NCI-H2107 treated with DMSO at 0.1 percent for 48 hours (cell line): ENCODE results near the gene GCM1.
A peak's percentile ranks its signal among the peaks of the same experiment; 100 is the strongest.
"Not testable (repeated sequence)": the region's sequence is repeated elsewhere in the genome, so short reads cannot be mapped to it uniquely, and the experiment has no call there.

Experiments used
- DNase-seq: peaks from one replicate; lab custom pipeline; 2025; ENCODE audit not compliant: unreplicated experiment; lab: John Stamatoyannopoulos, UW

GCM1 gene, protein sequence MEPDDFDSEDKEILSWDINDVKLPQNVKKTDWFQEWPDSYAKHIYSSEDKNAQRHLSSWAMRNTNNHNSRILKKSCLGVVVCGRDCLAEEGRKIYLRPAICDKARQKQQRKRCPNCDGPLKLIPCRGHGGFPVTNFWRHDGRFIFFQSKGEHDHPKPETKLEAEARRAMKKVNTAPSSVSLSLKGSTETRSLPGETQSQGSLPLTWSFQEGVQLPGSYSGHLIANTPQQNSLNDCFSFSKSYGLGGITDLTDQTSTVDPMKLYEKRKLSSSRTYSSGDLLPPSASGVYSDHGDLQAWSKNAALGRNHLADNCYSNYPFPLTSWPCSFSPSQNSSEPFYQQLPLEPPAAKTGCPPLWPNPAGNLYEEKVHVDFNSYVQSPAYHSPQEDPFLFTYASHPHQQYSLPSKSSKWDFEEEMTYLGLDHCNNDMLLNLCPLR

DNA sequence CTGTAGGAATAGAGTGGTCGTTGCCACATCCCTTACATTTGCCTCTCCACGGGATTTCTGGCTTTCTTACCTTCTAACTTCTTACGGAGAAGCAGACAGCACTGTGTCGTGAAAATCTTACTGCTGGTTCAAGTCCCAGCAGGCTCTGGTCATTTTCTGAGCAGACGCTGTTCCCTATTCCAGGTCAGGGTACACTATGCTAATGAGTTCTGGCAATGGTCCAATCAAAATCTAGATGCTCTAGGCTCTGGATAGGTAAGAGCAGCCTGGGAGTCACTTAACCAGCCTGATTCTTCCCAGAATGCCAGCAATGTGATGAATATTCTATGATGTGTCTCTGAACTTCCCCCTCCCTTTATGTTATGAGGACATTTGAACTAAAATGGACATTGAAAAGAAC, at the start of gene GCM1:
Gene GCM1 (minus strand): TSS at position 158 of the 400 bp plus-strand sequence. CDS start 3,209 bp downstream, outside the sequence.
- no peak for DNase-seq

DNA sequence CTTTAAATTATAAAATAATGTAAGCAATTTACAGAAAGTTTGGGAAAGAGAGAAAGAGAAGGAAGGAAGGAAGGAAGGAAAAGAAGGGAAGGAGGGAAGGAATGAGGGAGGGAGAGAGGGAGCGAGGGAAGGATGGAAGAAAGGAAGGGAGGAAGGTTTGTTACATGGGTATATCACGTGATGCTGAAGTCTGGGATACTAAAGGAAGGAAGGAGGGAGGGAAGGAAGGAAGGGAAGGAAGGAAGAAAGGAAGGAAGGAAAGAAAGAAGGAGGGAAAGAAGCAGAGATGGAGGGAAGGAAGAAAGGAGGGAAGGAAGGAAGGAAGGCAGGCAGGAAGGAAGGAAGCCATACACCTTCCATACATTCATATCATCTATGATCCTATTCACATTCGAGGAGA, 48.9 kb upstream of the GCM1 start:
- no peak for DNase-seq

DNA sequence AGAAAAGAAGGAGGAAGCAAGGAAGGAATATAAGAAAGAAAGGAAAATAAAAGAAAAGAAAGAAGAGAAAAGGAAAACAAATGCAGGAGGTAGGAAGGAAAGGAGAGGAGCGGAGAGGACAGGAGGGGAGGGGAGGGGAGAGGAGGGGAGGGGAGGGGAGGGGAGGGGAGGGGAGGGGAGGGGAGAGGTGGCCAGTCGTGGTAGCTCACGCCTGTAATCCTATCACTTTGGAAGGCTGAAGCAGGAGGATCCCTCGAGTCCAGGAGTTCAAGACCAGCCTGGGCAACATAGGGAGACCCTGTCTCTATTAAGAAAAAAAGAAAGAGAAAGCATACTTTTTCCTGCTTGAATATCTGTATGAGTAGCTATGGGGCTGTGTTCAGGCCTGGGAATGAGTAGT, 46.4 kb upstream of the GCM1 start:
- no peak for DNase-seq

DNA sequence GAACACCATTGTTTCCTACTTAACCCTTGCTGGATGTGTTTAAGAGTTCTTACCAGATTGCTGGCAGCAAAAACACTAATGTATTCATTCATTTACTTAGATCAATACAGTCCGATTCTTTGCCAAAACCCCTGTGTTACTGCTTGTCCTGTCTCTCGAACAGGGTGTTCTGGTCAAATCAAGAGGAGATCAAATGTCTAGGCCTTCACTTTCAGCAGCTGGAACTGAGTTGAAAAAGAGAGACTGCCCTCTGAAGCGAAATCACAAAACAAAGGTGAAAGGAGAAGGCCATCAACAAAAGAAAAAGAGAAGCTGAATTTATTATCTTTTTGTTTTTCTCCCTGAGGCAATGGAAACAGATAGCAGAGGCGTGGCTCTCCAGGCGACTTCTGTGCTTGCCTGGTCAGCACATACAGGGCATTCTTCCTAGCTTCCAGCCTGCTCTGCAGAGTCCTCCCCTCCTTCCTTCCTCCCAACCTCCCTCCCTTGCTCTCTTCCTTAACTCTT, 44.1 kb upstream of the GCM1 start:
- DNase-seq = peak; percentile 72

DNA sequence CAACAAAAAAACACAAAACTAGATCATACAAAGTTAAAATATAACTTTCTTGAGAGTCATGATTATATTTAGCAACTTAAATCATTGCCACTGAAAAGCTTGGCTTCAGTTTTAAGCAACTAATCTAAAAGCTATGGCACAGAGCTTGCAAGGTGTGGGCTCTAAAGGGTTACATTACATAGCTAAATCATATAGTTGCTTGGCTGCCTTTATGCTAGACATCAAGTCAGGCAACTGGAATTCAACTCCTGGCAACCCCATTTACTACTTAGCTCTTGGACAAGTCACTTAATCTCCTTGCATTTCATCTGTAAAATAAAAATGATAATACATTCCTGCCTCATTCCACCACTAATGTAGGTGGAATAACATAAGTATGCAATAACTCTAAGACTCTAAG, 40.9 kb upstream of the GCM1 start:
- DNase-seq = no peak

DNA sequence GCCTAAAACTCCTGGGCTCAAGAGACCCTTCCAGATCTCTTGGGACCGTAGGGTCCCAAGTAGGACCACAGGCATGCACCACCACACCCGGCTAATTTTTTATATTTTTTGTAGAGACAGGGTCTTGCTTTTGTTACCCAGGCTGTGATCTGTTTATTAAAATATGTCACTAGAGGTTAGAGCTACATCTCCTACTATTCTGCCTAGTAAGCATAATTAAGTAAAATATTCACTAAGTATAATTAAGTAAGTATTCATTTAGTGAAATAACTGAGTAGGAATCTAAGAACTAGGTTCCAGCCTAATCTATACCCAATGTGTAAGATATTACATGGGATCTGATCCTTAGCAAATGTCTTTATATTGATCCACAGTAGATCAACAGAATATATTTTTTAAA, 40.2 kb upstream of the GCM1 start:
- DNase-seq = no peak

DNA sequence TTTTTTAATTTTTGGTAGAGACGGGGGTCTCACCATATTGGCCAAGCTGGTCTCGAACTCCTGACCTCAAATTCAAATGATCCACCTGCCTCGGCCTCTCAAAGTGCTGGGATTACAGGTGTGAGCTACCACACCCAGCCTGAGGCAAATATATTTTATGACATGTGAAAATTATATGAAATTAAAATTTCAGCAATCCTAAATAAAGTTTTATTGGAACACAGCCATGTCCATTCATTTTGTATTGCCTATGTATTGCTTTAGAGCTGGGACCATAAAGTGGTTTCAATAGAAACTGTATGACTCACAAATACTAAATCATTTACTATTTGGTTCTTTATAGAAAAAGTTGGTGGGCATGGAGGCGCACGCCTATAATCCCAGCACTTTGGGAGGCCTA, 32.0 kb upstream of the GCM1 start:
- no peak for DNase-seq

DNA sequence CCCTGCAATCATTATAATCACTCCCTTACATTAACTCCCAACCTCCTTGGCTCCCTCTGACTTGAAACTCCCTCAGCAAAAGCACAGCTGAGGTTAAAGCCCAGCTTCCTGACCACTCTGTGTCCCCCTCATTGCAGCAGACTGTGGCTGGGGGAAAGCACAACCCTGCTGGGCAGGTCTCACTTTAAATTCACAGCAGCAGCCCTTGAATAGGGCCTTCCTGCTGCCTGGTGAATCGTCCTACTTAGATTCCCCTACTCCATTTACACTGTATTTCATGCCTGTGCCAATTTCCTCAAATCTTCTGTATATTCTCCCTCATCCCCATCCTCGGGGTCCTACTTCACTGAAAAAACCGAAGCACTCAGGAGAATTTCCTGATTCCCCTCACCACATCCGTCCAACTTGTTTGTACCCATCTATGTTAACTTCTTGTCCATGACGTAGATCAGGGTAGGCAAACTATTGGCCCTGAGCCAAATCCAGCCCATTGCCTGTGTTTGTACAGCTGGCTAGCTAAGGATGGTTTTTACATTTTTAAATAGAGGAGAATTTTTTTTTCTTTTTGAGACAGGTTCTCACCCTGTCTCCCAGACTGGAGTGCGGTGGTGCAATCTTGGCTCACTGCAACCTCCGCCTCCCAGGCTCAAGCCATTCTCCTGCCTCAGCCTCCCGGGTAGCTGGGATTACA, 31.5 kb upstream of the GCM1 start:
- DNase-seq = peak; percentile 67

DNA sequence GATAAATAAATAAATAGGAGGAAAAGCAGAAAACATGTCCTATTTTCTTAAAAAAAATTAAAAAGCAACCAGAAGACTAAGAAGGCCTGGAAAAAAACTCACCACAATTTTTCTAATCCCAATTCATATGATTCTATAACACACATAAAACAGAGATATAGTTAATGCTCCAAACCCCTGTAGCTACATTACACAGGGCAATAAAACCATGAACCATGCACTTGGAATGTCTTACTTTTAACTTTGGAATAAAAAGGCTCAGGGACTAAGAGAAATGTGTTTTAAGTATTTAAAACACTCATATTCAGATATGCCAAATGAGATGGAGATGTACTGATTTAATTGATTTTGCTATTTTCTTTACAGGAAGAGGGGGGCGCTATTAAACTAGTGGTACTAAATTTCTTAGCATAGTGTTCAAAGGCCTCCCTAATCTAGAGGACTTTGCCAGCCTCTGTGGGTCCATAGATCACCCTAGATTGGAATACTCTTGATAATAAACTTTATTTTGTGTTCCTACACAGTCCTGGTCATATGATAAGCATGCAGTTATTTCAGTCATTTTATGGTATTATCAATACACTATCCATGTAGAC, 30.3 kb upstream of the GCM1 start:
- no peak for DNase-seq

DNA sequence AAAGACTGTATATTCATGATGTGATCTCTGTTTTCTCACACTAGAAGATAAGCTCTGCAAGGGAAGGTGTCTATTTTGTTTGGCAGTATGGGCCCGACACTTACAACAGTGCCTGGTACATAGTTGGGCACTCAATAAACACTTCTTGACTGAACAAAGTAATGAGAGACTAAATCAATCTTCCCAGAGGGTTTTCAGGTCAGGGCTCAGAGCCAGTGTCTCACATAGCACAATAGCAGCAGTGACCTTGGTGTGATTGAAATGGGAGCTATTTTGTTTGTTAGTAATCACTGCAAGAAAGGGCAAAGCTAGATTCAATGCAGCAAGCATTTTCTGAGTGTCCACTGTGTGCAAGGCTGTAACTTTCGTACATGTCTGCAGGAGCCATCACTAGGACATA, 26.4 kb upstream of the GCM1 start:
- DNase-seq = no peak

DNA sequence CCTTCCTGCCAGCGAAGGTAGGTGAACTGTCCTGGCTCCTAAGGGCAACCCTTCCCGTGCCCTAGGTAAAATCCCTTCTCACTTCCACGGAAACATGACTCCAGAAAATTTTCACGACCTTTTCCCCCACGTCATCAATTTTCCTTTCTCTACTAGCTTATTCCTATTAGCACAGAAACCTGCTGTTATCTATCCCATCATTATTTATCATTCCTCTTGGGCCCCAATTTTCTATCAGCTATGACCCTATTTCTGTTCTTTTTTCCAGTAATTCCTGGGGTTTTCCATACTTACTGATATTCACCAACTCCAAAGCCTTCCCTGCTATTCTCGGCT, 23.8 kb upstream of the GCM1 start:
- DNase-seq = no peak

DNA sequence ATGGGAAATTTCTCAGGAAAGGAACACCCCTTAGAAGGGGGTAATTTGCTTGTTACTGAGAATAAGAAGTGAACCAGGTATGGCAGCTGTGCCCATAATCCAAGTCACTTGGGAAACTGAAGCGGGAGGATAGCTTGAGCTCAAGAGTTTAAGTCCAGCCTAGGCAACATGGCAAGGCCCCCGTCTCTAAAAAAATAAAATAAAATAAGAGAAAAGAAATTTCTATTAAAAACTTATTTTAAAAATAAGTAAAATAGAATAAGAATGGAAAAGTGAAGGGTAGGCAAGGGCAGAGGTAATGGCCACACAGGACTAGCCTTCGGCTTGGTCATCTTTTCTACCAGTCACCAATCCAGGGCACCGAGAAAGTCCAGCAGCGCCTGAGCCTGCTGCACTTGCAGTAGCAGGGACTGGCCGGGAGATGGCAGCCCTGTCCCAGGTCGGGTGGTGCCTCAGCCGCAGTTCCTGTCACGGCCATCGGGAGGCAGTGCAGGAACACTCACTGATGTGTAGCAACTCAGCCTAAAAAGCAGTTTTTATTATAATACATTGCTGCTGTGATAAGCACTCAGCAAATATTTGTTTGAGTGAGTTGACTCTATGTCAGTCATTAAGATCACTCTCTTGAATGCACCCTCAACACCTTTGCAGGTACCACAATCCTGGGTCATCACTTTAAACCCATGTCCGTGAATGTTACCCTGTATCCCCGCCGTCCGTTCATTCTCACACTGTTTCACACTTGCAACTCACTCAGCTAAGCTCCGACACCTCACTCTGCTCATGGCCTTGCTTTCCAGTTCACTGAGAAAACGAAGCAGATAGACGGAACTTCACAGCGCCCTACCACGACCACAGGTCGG, 23.2 kb upstream of the GCM1 start:
- no peak for DNase-seq

DNA sequence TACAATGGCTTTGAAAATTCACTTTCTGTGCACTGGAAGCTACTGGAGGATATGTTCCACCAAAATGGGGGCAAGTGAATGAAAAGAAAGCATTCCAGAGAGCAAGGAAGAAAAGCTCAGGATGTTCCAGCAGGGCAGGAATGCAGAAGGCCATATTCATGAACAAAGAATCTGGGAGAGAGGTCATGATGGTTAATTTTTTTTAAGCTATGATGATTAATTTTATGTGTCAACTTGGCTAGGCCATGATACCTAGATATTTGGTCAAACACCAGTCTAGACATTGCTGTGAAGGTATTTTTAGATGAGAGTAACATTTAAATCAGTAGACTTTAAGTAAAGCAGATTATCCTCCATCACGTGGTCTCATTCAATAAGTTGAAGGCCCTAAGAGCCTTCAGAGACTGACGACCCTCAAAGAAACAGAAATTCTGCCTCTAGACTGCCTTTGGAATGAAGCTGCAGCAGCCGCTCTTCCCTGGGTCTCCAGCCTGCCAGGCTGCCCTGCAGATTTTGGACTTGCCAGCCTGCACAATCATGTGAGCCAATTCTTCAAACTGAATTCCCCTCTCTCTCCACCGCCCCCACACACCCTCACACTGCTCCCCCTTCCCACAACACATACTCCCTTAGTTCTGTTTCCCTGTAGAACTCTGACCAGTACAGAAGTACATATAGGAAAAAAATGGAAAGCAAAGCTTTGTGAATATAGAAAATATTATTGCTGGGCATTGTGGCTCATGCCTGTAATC, 20.1 kb upstream of the GCM1 start:
- DNase-seq = no peak

DNA sequence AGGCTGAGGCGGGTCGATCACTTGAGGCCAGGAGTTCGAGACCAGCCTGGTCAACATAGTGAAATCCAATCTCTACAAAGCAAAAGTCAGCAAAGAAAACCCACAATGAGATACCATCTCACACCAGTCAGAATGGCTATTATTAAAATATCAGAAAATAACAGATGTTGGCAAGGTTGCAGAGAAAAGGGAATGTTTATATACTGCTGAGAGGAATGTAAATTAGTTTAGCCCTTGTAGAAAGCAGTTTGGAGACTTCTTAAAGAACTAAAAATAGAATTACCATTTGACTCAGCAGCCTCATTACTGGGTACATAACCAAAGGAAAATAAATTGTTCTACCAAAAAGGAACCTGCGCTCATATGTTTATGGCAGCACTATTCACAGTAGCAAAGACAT, 16.7 kb upstream of the GCM1 start:
- no peak for DNase-seq

DNA sequence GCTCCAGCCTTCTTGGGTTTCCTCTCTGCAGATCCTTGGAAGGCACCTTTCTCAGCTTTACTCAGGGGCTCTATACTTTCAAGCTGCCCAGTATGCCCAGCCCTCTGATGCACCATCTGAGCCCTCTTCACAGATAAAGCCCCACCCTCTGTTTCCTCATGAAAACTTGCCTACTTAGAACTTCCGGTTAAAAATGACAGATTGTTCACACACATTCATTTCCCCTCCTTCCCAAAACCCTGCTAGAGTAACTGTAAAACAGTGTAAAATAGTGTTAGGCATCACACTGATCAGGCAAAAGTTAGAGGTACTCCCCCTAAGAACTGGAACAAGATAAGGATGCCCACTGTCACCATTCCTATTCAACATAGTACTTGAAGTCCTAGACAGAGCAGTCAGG, 14.0 kb upstream of the GCM1 start:
- no peak for DNase-seq

DNA sequence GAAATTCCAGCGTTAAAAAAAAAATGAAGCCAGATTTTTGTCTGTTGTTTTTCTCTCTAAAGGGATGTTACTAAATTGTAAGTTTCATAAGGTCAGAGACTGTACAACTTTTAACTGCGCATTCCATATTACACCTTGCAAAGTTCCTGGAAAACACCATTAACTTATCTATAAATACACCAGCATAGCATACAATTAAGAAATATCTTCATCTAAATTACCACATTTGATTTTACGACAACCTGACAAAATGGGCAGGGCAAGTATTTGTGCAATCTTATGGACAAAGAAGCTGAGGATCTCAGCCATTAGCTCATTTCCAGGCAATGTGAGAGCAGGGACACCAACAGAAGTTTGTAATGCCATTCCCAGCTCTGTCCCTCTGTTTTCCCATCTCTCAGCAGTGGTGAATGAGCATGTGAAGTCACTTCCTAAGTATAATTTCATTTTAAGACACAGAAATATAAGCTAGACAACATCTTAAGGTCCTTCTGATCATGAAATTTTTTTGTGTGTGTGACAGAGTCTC, 12.9 kb upstream of the GCM1 start:
- no peak for DNase-seq

DNA sequence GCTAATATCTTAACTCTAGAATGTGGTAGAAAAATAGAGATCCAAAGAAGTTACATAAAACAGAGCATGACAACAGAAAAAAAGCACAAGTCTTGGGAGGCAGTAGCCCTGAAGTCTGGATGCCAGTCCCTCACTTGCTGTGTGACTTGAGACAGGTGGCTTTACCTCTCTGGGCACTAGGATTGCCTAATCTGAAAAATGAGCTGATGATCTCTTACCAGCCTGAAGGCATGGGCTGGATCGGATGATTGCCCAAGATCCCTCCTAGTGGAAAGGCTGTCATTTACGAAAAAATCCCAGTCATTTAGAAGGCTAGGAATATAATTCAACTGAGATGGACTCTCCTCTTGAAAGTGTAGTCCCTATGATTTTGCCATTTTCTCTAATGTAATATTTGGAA, 10.9 kb upstream of the GCM1 start:
- DNase-seq = no peak

DNA sequence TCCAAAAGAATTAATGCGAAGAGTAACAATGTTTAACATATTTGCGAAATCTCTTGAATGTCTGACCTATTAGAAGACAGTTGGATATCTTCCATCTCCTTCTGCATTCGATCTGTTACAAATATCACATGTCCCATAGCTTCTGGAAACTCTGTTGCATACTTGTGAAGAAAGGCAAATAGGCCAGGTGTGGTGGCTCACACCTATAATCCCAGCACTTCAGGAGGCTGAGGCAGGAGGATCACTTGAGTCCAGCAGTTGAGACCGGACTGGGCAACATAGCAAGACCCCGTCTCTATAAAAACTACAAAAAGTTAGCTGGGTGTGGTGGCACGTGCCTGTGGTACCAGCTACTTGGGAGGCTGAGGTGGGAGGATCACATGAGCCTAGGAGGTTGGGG, 9.4 kb upstream of the GCM1 start:
- not testable (repeated sequence) for DNase-seq

DNA sequence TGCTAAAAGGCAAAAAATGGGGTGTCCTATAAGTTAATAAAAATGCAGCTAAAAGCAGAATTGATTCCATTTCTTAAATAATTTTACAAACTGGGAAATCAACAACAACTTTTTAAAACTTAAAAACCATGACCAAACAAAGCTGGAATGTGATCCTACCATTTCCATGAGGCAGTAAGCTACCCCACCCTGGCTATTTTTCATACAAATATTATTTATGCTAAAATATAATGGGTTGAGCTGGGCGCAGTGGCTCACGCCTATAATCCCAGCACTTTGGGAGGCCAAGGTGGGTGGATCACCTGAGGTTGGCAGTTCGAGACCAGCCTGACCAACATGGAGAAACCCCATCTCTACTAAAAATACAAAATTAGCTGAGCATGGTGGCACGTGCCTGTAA, 6.6 kb upstream of the GCM1 start:
- DNase-seq = not testable (repeated sequence)

DNA sequence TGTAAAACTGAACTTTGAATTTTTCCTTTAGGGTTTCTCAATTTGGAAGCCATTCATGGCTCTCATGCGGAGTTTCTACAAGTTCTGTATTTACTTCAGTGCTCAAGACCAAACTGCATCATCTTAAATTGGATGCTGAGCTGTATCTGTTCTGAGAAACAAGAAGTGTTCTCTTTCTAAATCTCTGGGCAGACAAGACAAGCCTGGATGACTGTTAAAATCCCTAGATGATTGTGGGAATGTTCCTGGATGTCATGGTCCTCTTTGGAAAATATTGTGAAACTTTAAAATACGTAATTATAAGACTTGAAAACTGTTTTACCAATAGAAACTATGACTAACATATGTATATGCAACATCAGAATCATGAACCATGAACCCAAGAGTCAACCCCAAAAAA, 6.2 kb upstream of the GCM1 start:
- DNase-seq = no peak
